T47D (cell line): ENCODE data around the gene MTOR.

Source experiments
- DNase-seq, 2 experiments: peaks; one replicate each; pipeline versions ENCODE4 v3.0.0 to v3.0.0-alpha.2; 2011 to 2012; ENCODE audit warnings: low read depth in 1 of 2, low spot score in 1 of 2
- JUND ChIP-seq: IDR thresholded peaks from 2 replicates; pipeline ENCODE4 v1.6.1; 2012; ENCODE audit warnings: low read depth
- in situ Hi-C: cut with HindIII; loops from 2 replicates; pipeline ENCODE4 v1.10.0; 2016; ENCODE audit warnings: low sequenced_read_pairs, low pct_unique_long_range_greater_than_20kb

Gene MTOR

GRCh38 chr1:11229203-11229602 is 33.1 kb downstream of the MTOR start:
- TF ChIP-seq JUND, result no peak
- in situ Hi-C loops, result no loop called here
- DNase-seq, result no peak

GRCh38 chr1:11227106-11228077 is 35.0 kb downstream of the MTOR start:
- in situ Hi-C loops, result no loop called here
- no peak for TF ChIP-seq JUND
- no peak for DNase-seq

GRCh38 chr1:11216074-11216473 is 46.3 kb downstream of the MTOR start:
- no peak for DNase-seq
- no peak for TF ChIP-seq JUND
- in situ Hi-C loops, result no loop called here

GRCh38 chr1:11215381-11216005 is 46.9 kb downstream of the MTOR start:
- in situ Hi-C loops, result no loop called here
- no peak for TF ChIP-seq JUND
- DNase-seq, result no peak

GRCh38 chr1:11214698-11215380 is 47.5 kb downstream of the MTOR start:
- in situ Hi-C loops, result no loop called here
- DNase-seq, result no peak
- TF ChIP-seq JUND, result no peak

GRCh38 chr1:11211925-11212587 is 50.3 kb downstream of the MTOR start:
- no peak for TF ChIP-seq JUND
- in situ Hi-C loops, result no loop called here
- no peak for DNase-seq

GRCh38 chr1:11211461-11211860 is 50.9 kb downstream of the MTOR start:
- in situ Hi-C loops, result no loop called here
- no peak for DNase-seq
- no peak for TF ChIP-seq JUND

- in situ Hi-C loops, result no loop called here
- no peak for TF ChIP-seq JUND
- no peak for DNase-seq
Measured at GRCh38 chr1:11207898-11208611, 54.3 kb downstream of the MTOR start.

GRCh38 chr1:11204396-11205190 is 57.8 kb downstream of the MTOR start:
- in situ Hi-C loops, result no loop called here
- no peak for TF ChIP-seq JUND
- DNase-seq, result no peak

- in situ Hi-C loops, result no loop called here
- no peak for DNase-seq
- TF ChIP-seq JUND, result no peak
Measured at GRCh38 chr1:11198851-11199594, 63.3 kb downstream of the MTOR start.

- in situ Hi-C loops, result no loop called here
- no peak for TF ChIP-seq JUND
- DNase-seq, result no peak
Measured at GRCh38 chr1:11198257-11198656, 64.1 kb downstream of the MTOR start.
